ENCODE data around the gene TMEM263. TPM values are rescaled to one million over a fixed set of nuclear protein-coding genes. Genes with fewer than 3 reads are reported as not detected.
A peak's percentile ranks its signal among the peaks of the same experiment; 100 is the strongest.

Gene TMEM263
- total RNA-seq, 2 donors from 2014 or later = 25.7 to 39.3 TPM

DNA sequence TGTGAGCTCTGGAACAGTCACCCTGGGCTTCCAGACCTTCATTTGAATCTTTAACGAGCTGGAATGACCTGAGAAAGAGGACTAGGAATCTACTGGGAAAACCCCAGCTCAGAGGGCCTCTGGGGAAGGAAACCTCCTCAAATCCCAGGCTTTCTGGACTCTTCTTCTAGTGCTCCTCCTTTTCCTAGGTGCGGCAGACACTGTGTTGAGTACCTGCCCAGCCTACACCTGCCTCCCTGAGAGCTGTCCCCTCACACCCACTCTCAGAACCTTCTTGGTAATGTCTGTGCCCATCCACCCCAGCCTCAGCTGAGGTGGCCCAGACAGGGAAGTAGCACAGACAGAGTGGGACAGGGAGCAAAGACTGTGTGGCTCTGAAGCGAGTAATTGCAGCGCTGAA, 47.9 kb upstream of the TMEM263 start:
- Mint-ChIP-seq H3K36me3 (ENCODE audit: low read depth) (no peaks in the 10 kb centered on the region), H3K27me3 (ENCODE audit: insufficient read depth) (peaks cover 15% of the 10 kb centered on the region), H3K4me1 (peaks cover 4% of the 10 kb centered on the region), H3K9me3 (peaks cover 2% of the 10 kb centered on the region), H3K27ac (no peak overlapping the region), H3K4me3 (no peak overlapping the region)
- TF ChIP-seq, protein P1, sequence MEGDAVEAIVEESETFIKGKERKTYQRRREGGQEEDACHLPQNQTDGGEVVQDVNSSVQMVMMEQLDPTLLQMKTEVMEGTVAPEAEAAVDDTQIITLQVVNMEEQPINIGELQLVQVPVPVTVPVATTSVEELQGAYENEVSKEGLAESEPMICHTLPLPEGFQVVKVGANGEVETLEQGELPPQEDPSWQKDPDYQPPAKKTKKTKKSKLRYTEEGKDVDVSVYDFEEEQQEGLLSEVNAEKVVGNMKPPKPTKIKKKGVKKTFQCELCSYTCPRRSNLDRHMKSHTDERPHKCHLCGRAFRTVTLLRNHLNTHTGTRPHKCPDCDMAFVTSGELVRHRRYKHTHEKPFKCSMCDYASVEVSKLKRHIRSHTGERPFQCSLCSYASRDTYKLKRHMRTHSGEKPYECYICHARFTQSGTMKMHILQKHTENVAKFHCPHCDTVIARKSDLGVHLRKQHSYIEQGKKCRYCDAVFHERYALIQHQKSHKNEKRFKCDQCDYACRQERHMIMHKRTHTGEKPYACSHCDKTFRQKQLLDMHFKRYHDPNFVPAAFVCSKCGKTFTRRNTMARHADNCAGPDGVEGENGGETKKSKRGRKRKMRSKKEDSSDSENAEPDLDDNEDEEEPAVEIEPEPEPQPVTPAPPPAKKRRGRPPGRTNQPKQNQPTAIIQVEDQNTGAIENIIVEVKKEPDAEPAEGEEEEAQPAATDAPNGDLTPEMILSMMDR (conservative IDR thresholded peaks at IDR 0.05) = no peak
- Histone ChIP-seq H3K4me1 (ENCODE audit: control insufficient read depth, insufficient read depth, low read length) (no peaks in the 10 kb centered on the region), H3K27me3 (ENCODE audit: control insufficient read depth, insufficient read depth, low read length, poor library complexity, severe bottlenecking) (peaks cover 20% of the 10 kb centered on the region), H3K4me3 (ENCODE audit: low read length) (no peak overlapping the region), H3K27ac (ENCODE audit: low read depth, low read length) (no peak overlapping the region), H3K9ac (ENCODE audit: extremely low read depth, low read length, poor library complexity, severe bottlenecking) (no peak overlapping the region), H3K9me3 (ENCODE audit: control insufficient read depth, low read length) (no peaks in the 10 kb centered on the region), H3K36me3 (ENCODE audit: control insufficient read depth, insufficient read depth, low read length) (no peaks in the 10 kb centered on the region)
- peak; percentile 44 for DNase-seq
- 89 to 95% methylated on average over 2 to 4 of the region's 4 CpGs for WGBS, 2 experiments (ENCODE audit: insufficient coverage in 1 of 2, insufficient read length in 1 of 2)

DNA sequence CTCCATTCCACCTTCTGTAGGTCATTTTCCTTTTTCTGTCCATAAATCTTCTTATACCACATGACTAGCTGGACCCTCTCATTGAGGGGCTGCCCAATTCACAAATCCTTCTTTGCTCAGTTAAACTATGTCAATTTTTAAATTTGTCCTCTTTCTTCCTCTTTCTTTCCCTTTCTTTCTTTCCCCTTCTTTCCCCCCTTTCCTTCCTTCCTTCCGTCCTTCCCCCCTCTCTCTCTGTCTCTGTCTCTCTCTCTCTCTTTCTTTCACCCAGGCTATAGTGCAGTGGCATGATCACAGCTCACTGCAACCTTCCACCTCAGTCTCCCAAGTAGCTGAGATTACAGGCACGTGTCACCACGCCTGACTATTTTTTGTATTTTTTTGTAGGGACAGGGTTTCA, 47.1 kb upstream of the TMEM263 start:
- Mint-ChIP-seq H3K9me3 (peaks cover 2% of the 10 kb centered on the region), H3K4me1 (peaks cover 2% of the 10 kb centered on the region), H3K27me3 (ENCODE audit: insufficient read depth) (peaks cover 8% of the 10 kb centered on the region), H3K36me3 (ENCODE audit: low read depth) (no peaks in the 10 kb centered on the region), H3K27ac (no peak overlapping the region), H3K4me3 (no peak overlapping the region)
- peaks cover 14% of the 10 kb centered on the region for H3K27me3 ChIP-seq (ENCODE audit: control insufficient read depth, insufficient read depth, low read length, poor library complexity, severe bottlenecking)
- H3K4me3 ChIP-seq (ENCODE audit: low read length) = no peak overlapping the region
- DNase-seq = no peak
- no peak overlapping the region for H3K9ac ChIP-seq (ENCODE audit: extremely low read depth, low read length, poor library complexity, severe bottlenecking)
- no peak overlapping the region for H3K27ac ChIP-seq (ENCODE audit: low read depth, low read length)
- H3K4me1 ChIP-seq (ENCODE audit: control insufficient read depth, insufficient read depth, low read length) = no peaks in the 10 kb centered on the region
- 87% methylated on average over 3 of the region's 3 CpGs; no CpG with 5 or more reads in 1 of the 2 experiments for WGBS, 2 experiments (ENCODE audit: insufficient coverage in 1 of 2, insufficient read length in 1 of 2)
- no peaks in the 10 kb centered on the region for H3K9me3 ChIP-seq (ENCODE audit: control insufficient read depth, low read length)
- no peaks in the 10 kb centered on the region for H3K36me3 ChIP-seq (ENCODE audit: control insufficient read depth, insufficient read depth, low read length)
- TF ChIP-seq, protein P1 (conservative IDR thresholded peaks at IDR 0.05) = no peak

DNA sequence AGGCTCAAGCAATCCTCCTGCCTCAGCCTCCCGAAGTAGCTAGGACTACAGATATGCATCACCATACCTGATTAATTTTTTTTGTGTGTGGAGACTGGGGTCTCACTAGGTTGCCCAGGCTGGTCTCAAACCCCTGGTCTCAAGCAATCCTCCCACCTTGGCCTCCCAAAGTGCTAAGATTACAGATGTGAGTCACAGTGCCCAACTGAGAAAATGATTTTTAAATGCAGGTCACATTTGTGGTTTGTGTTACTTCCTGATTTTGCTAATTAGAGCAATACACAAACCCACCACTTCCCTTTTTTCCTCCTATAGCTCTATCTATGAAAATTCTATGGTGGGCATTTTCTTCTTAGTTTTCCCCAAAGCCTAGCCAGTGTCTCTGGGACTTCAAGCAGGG, 45.5 kb upstream of the TMEM263 start:
- H3K4me1 ChIP-seq (ENCODE audit: control insufficient read depth, insufficient read depth, low read length) = no peaks in the 10 kb centered on the region
- no peak overlapping the region for H3K27ac ChIP-seq (ENCODE audit: low read depth, low read length)
- H3K27me3 Mint-ChIP-seq (ENCODE audit: insufficient read depth) = peaks cover 4% of the 10 kb centered on the region
- H3K4me3 ChIP-seq (ENCODE audit: low read length) = no peak overlapping the region
- H3K27ac Mint-ChIP-seq = no peak overlapping the region
- no peaks in the 10 kb centered on the region for H3K9me3 ChIP-seq (ENCODE audit: control insufficient read depth, low read length)
- H3K36me3 ChIP-seq (ENCODE audit: control insufficient read depth, insufficient read depth, low read length) = no peaks in the 10 kb centered on the region
- H3K27me3 ChIP-seq (ENCODE audit: control insufficient read depth, insufficient read depth, low read length, poor library complexity, severe bottlenecking) = no peaks in the 10 kb centered on the region
- no peaks in the 10 kb centered on the region for H3K36me3 Mint-ChIP-seq (ENCODE audit: low read depth)
- peaks cover 2% of the 10 kb centered on the region for H3K4me1 Mint-ChIP-seq
- H3K9me3 Mint-ChIP-seq = peaks cover 2% of the 10 kb centered on the region
- 100% methylated on average over 1 of the region's 1 CpG; no CpG with 5 or more reads in 1 of the 2 experiments for WGBS, 2 experiments (ENCODE audit: insufficient coverage in 1 of 2, insufficient read length in 1 of 2)
- no peak overlapping the region for H3K4me3 Mint-ChIP-seq
- TF ChIP-seq, protein P1 (conservative IDR thresholded peaks at IDR 0.05) = no peak
- no peak for DNase-seq
- H3K9ac ChIP-seq (ENCODE audit: extremely low read depth, low read length, poor library complexity, severe bottlenecking) = no peak overlapping the region
